Pancreas (tissue), 10 donors: ENCODE data around the gene TFEB. TPM values are rescaled to one million over a fixed set of nuclear protein-coding genes. Genes with fewer than 3 reads are reported as not detected.
A peak's percentile ranks its signal among the peaks of the same experiment; 100 is the strongest.

Experiments
- ATAC-seq, 4 donors: fragments of 200-7000 bp; cut with Tn5 transposase; one replicate each; pipeline versions ENCODE4 v1.8.0 to v1.9.1; 2020; ENCODE audit warnings: mild to moderate bottlenecking in 4 of 4, moderate library complexity in 4 of 4
- DNase-seq, 6 donors: peaks; one replicate each; pipeline ENCODE4 v3.0.0-alpha.2; 2020
- FAIRE-seq: peaks from 2 replicates; lab custom pipeline; 2012; peaks lifted over from hg19 to GRCh38; lab: Jason Lieb, UNC
- H3K27ac ChIP-seq, 4 donors: fragments of 200-600 bp; sonication (generic); 1 replicate in 3 of 4; 2 replicates in 1 of 4; pipeline versions ENCODE4 v1.5.0 to v1.8.0; 2020
- H3K27me3 ChIP-seq, 4 donors: fragments of 200-600 bp; one replicate each; pipeline ENCODE4 v1.8.0; 2021
- H3K36me3 ChIP-seq, 3 donors: fragments of 200-600 bp; sonication (generic) in 1 of 3; one replicate each; pipeline versions ENCODE4 v1.5.0 to v1.8.0; 2020 to 2021
- H3K4me1 ChIP-seq, 3 donors: fragments of 200-600 bp; one replicate each; pipeline ENCODE4 v1.8.0; 2021
- H3K4me3 ChIP-seq, 4 donors: fragments of 200-600 bp; sonication (generic) in 2 of 4; one replicate each; pipeline versions ENCODE4 v1.5.0 to v1.8.0; 2020 to 2021
- H3K9me3 ChIP-seq, 4 donors: fragments of 200-600 bp; one replicate each; pipeline ENCODE4 v1.8.0; 2021
- CTCF ChIP-seq, 4 donors: fragments of 200-600 bp; sonication (generic) in 3 of 4; IDR thresholded peaks; one replicate each; pipeline versions ENCODE4 v1.5.0 to v1.8.0; 2021; ENCODE audit warnings: antibody characterized with exemption in 4 of 4
- WGBS, 2 donors: extraction: QIAGEN DNeasy Blood & Tissue Kit; methylation state at CpG; one replicate each; pipeline ENCODE4 v1.1.7; 2013; 5-methylcytosine and 5-hydroxymethylcytosine counted together
- intact Hi-C, 3 donors: fragments of 100-400 bp; cut with DNase I; formaldehyde crosslinking; loops; one replicate each; pipeline versions ENCODE4 v1.11.1 to v1.14.2; 2022
- polyA plus RNA-seq, 2 donors: library from polyadenylated mRNA; stranded (reverse); fragments of 200-250 nt; gene quantifications; one replicate each; pipeline ENCODE4 v1.2.3, GENCODE V29; 2013
- total RNA-seq, 6 donors: library from RNA; stranded (reverse); fragmentation: NEBNext Ultra II Directional in 4 of 6; extraction: Animal tissue kit (Norgen Biotek cat#: 25700) in 4 of 6; gene quantifications; one replicate each; pipeline versions ENCODE4 v1.2.1 to v1.2.4, GENCODE V29; 2021 to 2023
- donor health status: healthy with polysubstance abuse.
- donor health status: DM: no; HTN: no; CAD: no; lungs with moderate emphysema.
- donor health status: DM: no; HTN: no; CAD: no.
- donor health status: control.
- donor health status: control.
- donor health status: Bipolar disorder and iron deficiency.
- donor health status: DM: yes; HTN: yes; CAD: no.
- donor health status: DM: no; HTN: no; CAD: no.
- donor health status: DM: no; HTN: no; CAD: no.
- donor health status: DM: yes; HTN: yes; CAD: no.

TFEB gene
- total and polyA plus RNA-seq, 8 donors: 6.5 to 49.4 (median 11.6) TPM

- DNase-seq: no peak
- ATAC-seq: no peak
- WGBS, 2 donors: 87 to 93% methylated on average over 14 of the region's 14 CpGs
- no peak for FAIRE-seq
- H3K4me3 ChIP-seq: no peak overlapping the region
- H3K9me3 ChIP-seq: no peaks in the 10 kb centered on the region
- H3K27ac ChIP-seq: no peak overlapping the region
- H3K36me3 ChIP-seq: no peaks in the 10 kb centered on the region
- peaks cover 0 to 5% (median 5%) of the 10 kb centered on the region in 3 donors for H3K4me1 ChIP-seq
- H3K27me3 ChIP-seq: no peaks in the 10 kb centered on the region
- no peak for TF ChIP-seq CTCF (IDR thresholded peaks at IDR 0.05)
- intact Hi-C loops: no loop called here
Observed at GRCh38 chr6:41702771-41703494, 32.5 kb downstream of the TFEB start.

GRCh38 chr6:41702089-41702745, 33.2 kb downstream of the TFEB start:
- Histone ChIP-seq H3K27me3 (no peaks in the 10 kb centered on the region), H3K9me3 (no peaks in the 10 kb centered on the region), H3K4me1 (peaks cover 0 to 5% (median 5%) of the 10 kb centered on the region in 3 donors), H3K36me3 (no peaks in the 10 kb centered on the region), H3K27ac (no peak overlapping the region), H3K4me3 (no peak overlapping the region)
- FAIRE-seq: no peak
- TF ChIP-seq CTCF (IDR thresholded peaks at IDR 0.05): no peak
- DNase-seq: no peak
- intact Hi-C loops: no loop called here
- no peak for ATAC-seq
- 96 to 98% methylated on average over 10 of the region's 10 CpGs for WGBS, 2 donors

GRCh38 chr6:41700463-41701347, 34.7 kb downstream of the TFEB start:
- no peak overlapping the region for H3K27ac ChIP-seq
- DNase-seq (no peak), ATAC-seq (no peak), FAIRE-seq (no peak)
- no peak overlapping the region for H3K4me3 ChIP-seq
- H3K9me3 ChIP-seq: no peaks in the 10 kb centered on the region
- 86 to 90% methylated on average over 20 of the region's 20 CpGs for WGBS, 2 donors
- intact Hi-C loops: no loop called here
- no peaks in the 10 kb centered on the region for H3K36me3 ChIP-seq
- peaks cover 0 to 5% (median 5%) of the 10 kb centered on the region in 3 donors for H3K4me1 ChIP-seq
- no peak for TF ChIP-seq CTCF (IDR thresholded peaks at IDR 0.05)
- no peaks in the 10 kb centered on the region for H3K27me3 ChIP-seq

- H3K4me1 ChIP-seq: peaks cover 0 to 5% (median 5%) of the 10 kb centered on the region in 3 donors
- H3K27ac ChIP-seq: peak overlapping the region in 2 of 4 donors; percentile 12 to 33
Observed at GRCh38 chr6:41699063-41699462, 36.3 kb downstream of the TFEB start.

More at GRCh38 chr6:41699063-41699462, 36.3 kb downstream of the TFEB start:
- 85 to 94% methylated on average over 2 of the region's 2 CpGs for WGBS, 2 donors
- Histone ChIP-seq H3K36me3 (no peaks in the 10 kb centered on the region), H3K27me3 (no peaks in the 10 kb centered on the region), H3K9me3 (no peaks in the 10 kb centered on the region), H3K4me3 (no peak overlapping the region)
- TF ChIP-seq CTCF (IDR thresholded peaks at IDR 0.05): no peak
- FAIRE-seq (no peak), DNase-seq (no peak), ATAC-seq (no peak)
- intact Hi-C loops: no loop called here
